Measurements from ENCODE around the gene HMGB4.

The HMGB4 gene

GRCh38 chr1:33872683-33873082, 8.8 kb downstream of the HMGB4 start:
- Mint-ChIP-seq H3K27me3 (ENCODE audit: low read depth, poor library complexity) (no peaks in the 10 kb centered on the region), H3K4me3 (no peak overlapping the region), H3K27ac (no peak overlapping the region), H3K9me3 (peaks cover 25% of the 10 kb centered on the region), H3K4me1 (no peaks in the 10 kb centered on the region), H3K36me3 (ENCODE audit: low read depth) (no peaks in the 10 kb centered on the region)
- no peak for TF ChIP-seq CTCF (IDR thresholded peaks at IDR 0.05)
- no peak for DNase-seq

DNA sequence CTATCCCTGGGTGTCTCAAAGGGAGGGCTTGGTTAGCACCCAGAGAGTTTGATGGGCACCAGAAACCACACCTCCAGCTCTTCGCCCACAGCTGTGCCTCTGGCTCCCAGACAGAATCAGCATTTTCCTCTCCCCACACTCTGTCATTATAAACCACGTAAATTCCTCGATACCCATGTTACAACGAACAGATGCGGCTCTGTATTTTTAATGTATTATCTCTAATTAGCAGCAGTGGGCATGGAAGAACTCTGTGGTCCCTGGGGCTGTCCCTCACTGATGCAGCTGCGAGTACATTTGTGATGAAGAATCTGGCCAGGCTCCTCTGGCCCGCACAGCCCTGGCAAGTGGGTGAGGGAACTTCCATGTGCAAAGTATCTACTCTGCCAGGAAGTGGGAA, 10.8 kb downstream of the HMGB4 start:
- Mint-ChIP-seq H3K36me3 (ENCODE audit: low read depth) (no peaks in the 10 kb centered on the region), H3K27ac (no peak overlapping the region), H3K9me3 (peaks cover 25% of the 10 kb centered on the region), H3K4me1 (no peaks in the 10 kb centered on the region), H3K4me3 (no peak overlapping the region), H3K27me3 (ENCODE audit: low read depth, poor library complexity) (peaks cover 3% of the 10 kb centered on the region)
- DNase-seq, result no peak
- TF ChIP-seq CTCF (IDR thresholded peaks at IDR 0.05), result no peak

DNA sequence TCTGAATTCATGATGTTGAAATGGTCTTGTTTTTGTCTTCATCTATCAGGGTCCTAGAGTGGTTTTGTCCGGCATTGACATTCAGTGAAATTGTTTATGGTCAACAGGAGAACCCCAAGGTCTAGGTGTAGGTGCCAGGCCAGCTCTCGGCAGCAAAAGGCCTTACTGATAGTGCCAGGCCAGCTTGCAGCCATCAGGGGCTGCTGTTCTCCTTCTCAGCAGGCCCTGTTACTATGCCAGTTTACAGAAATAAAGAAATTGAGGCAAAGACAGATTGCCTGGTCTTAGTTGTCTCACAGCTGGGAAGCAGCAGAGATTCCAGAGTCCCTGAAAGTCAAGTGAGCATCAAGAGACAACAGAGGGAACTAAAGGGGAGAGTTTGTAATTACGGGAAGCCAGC, 12.0 kb downstream of the HMGB4 start:
- Mint-ChIP-seq H3K27ac (no peak overlapping the region), H3K4me3 (no peak overlapping the region), H3K36me3 (ENCODE audit: low read depth) (no peaks in the 10 kb centered on the region), H3K27me3 (ENCODE audit: low read depth, poor library complexity) (peaks cover 3% of the 10 kb centered on the region), H3K9me3 (peaks cover 23% of the 10 kb centered on the region), H3K4me1 (no peaks in the 10 kb centered on the region)
- TF ChIP-seq CTCF (IDR thresholded peaks at IDR 0.05), result no peak
- no peak for DNase-seq

DNA sequence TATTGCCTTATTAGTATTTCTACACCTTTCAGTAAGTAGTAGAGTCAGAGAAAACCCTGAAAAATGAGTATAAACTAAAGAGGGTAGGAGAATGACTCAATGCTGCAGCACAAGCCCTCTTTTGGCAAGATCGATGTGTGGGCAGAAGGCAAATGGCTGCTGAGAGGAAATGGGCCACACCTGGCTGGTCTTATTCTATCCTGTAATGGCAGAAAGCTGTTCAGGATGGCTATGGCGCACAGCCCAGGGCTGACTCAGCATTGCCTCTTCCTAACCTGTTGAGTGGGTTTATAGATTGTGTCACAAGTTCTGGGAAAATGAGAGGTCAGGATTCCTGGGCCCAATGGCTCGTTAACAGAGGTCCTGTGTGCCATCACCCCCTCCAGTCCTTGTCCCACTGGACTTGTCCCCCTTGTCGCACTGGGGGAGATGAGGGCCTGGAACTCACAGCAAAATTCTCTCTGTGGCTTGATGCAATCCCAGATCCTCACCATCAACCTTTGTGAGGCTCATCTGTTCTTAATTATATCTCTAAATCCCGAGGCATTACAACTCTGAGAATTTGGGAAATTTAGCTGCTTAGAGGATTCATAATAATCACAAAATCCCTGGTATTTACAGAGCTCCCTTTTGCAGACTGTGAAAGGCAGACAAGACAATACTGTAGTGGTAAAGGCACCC, 13.2 kb downstream of the HMGB4 start:
- DNase-seq, result no peak
- Mint-ChIP-seq H3K27me3 (ENCODE audit: low read depth, poor library complexity) (peaks cover 3% of the 10 kb centered on the region), H3K36me3 (ENCODE audit: low read depth) (no peaks in the 10 kb centered on the region), H3K4me1 (no peaks in the 10 kb centered on the region), H3K27ac (no peak overlapping the region), H3K9me3 (peaks cover 15% of the 10 kb centered on the region), H3K4me3 (no peak overlapping the region)
- no peak for TF ChIP-seq CTCF (IDR thresholded peaks at IDR 0.05)

- Mint-ChIP-seq H3K4me1 (no peaks in the 10 kb centered on the region), H3K27me3 (ENCODE audit: low read depth, poor library complexity) (peaks cover 3% of the 10 kb centered on the region), H3K9me3 (peaks cover 5% of the 10 kb centered on the region), H3K4me3 (no peak overlapping the region), H3K36me3 (ENCODE audit: low read depth) (no peaks in the 10 kb centered on the region), H3K27ac (no peak overlapping the region)
- no peak for TF ChIP-seq CTCF (IDR thresholded peaks at IDR 0.05)
- DNase-seq, result no peak
These were observed 14.5 kb downstream of the HMGB4 start for GRCh38 chr1:33878392-33878791.

GRCh38 chr1:33880305-33880704, 16.4 kb downstream of the HMGB4 start:
- Mint-ChIP-seq H3K4me3 (no peak overlapping the region), H3K27me3 (ENCODE audit: low read depth, poor library complexity) (peaks cover 3% of the 10 kb centered on the region), H3K9me3 (no peaks in the 10 kb centered on the region), H3K4me1 (no peaks in the 10 kb centered on the region), H3K36me3 (ENCODE audit: low read depth) (no peaks in the 10 kb centered on the region), H3K27ac (no peak overlapping the region)
- TF ChIP-seq CTCF (IDR thresholded peaks at IDR 0.05), result no peak
- DNase-seq, result no peak
